Pancreas (tissue), 10 donors: Measurements from ENCODE around the gene DDX43. TPM values are rescaled to one million over a fixed set of nuclear protein-coding genes. Genes with fewer than 3 reads are reported as not detected.

Source experiments
- ATAC-seq, 4 donors: fragments of 200-7000 bp; cut with Tn5 transposase; one replicate each; pipeline versions ENCODE4 v1.8.0 to v1.9.1; 2020; ENCODE audit warnings: mild to moderate bottlenecking in 4 of 4, moderate library complexity in 4 of 4
- DNase-seq, 6 donors: peaks; one replicate each; pipeline ENCODE4 v3.0.0-alpha.2; 2020
- FAIRE-seq: peaks from 2 replicates; lab custom pipeline; 2012; peaks lifted over from hg19 to GRCh38; lab: Jason Lieb, UNC
- H3K27ac ChIP-seq, 4 donors: fragments of 200-600 bp; sonication (generic); 1 replicate in 3 of 4; 2 replicates in 1 of 4; pipeline versions ENCODE4 v1.5.0 to v1.8.0; 2020
- H3K27me3 ChIP-seq, 4 donors: fragments of 200-600 bp; one replicate each; pipeline ENCODE4 v1.8.0; 2021
- H3K36me3 ChIP-seq, 3 donors: fragments of 200-600 bp; sonication (generic) in 1 of 3; one replicate each; pipeline versions ENCODE4 v1.5.0 to v1.8.0; 2020 to 2021
- H3K4me1 ChIP-seq, 3 donors: fragments of 200-600 bp; one replicate each; pipeline ENCODE4 v1.8.0; 2021
- H3K4me3 ChIP-seq, 4 donors: fragments of 200-600 bp; sonication (generic) in 2 of 4; one replicate each; pipeline versions ENCODE4 v1.5.0 to v1.8.0; 2020 to 2021
- H3K9me3 ChIP-seq, 4 donors: fragments of 200-600 bp; one replicate each; pipeline ENCODE4 v1.8.0; 2021
- WGBS, 2 donors: extraction: QIAGEN DNeasy Blood & Tissue Kit; methylation state at CpG; one replicate each; pipeline ENCODE4 v1.1.7; 2013; 5-methylcytosine and 5-hydroxymethylcytosine counted together
- intact Hi-C, 3 donors: fragments of 100-400 bp; cut with DNase I; formaldehyde crosslinking; loops; one replicate each; pipeline versions ENCODE4 v1.11.1 to v1.14.2; 2022
- polyA plus RNA-seq, 2 donors: library from polyadenylated mRNA; stranded (reverse); fragments of 200-250 nt; gene quantifications; one replicate each; pipeline ENCODE4 v1.2.3, GENCODE V29; 2013
- total RNA-seq, 6 donors: library from RNA; stranded (reverse); fragmentation: NEBNext Ultra II Directional in 4 of 6; extraction: Animal tissue kit (Norgen Biotek cat#: 25700) in 4 of 6; gene quantifications; one replicate each; pipeline versions ENCODE4 v1.2.1 to v1.2.4, GENCODE V29; 2021 to 2023
- TF ChIP-seq, protein P1 (sequence below), 4 donors: fragments of 200-600 bp; sonication (generic) in 3 of 4; IDR thresholded peaks; one replicate each; pipeline versions ENCODE4 v1.5.0 to v1.8.0; 2021; ENCODE audit warnings: antibody characterized with exemption in 4 of 4
- donor health status: healthy with polysubstance abuse.
- donor health status: DM: no; HTN: no; CAD: no; lungs with moderate emphysema.
- donor health status: DM: no; HTN: no; CAD: no.
- donor health status: control.
- donor health status: control.
- donor health status: Bipolar disorder and iron deficiency.
- donor health status: DM: yes; HTN: yes; CAD: no.
- donor health status: DM: no; HTN: no; CAD: no.
- donor health status: DM: no; HTN: no; CAD: no.
- donor health status: DM: yes; HTN: yes; CAD: no.

Gene DDX43
- total and polyA plus RNA-seq, 8 donors = 0.28 to 1.6 (median 0.55) TPM; not detected in 1

GRCh38 chr6:73362358-73362757 lies 32.3 kb upstream of the DDX43 start, which contains the start of gene KHDC3L:
TSS of gene KHDC3L (plus strand) at chr6:73362658. CDS start at chr6:73362730, 72 bp downstream.
- H3K4me3 ChIP-seq = no peak within 1 kb of the TSS
- no peaks in the 10 kb centered on the region for H3K4me1 ChIP-seq
- FAIRE-seq (no peak), ATAC-seq (no peak), DNase-seq (no peak)
- TF ChIP-seq, protein P1, sequence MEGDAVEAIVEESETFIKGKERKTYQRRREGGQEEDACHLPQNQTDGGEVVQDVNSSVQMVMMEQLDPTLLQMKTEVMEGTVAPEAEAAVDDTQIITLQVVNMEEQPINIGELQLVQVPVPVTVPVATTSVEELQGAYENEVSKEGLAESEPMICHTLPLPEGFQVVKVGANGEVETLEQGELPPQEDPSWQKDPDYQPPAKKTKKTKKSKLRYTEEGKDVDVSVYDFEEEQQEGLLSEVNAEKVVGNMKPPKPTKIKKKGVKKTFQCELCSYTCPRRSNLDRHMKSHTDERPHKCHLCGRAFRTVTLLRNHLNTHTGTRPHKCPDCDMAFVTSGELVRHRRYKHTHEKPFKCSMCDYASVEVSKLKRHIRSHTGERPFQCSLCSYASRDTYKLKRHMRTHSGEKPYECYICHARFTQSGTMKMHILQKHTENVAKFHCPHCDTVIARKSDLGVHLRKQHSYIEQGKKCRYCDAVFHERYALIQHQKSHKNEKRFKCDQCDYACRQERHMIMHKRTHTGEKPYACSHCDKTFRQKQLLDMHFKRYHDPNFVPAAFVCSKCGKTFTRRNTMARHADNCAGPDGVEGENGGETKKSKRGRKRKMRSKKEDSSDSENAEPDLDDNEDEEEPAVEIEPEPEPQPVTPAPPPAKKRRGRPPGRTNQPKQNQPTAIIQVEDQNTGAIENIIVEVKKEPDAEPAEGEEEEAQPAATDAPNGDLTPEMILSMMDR (IDR thresholded peaks at IDR 0.05) = no peak
- WGBS, 2 donors = 71 to 86% methylated on average over 23 of the region's 23 CpGs
- intact Hi-C loops = no loop called here
- H3K9me3 ChIP-seq = no peaks in the 10 kb centered on the region
- H3K27ac ChIP-seq = no peak within 1 kb of the TSS
- H3K27me3 ChIP-seq = no peaks in the 10 kb centered on the region
- H3K36me3 ChIP-seq = no peaks in the 10 kb centered on the region

GRCh38 chr6:73362869-73363536 lies 31.6 kb upstream of the DDX43 start:
- no peaks in the 10 kb centered on the region for H3K4me1 ChIP-seq
- no peak overlapping the region for H3K4me3 ChIP-seq
- H3K27ac ChIP-seq = no peak overlapping the region
- TF ChIP-seq, protein P1 (IDR thresholded peaks at IDR 0.05) = no peak
- 85% methylated on average over 31 of the region's 31 CpGs for WGBS, 2 donors
- H3K27me3 ChIP-seq = no peaks in the 10 kb centered on the region
- ATAC-seq = no peak
- H3K9me3 ChIP-seq = no peaks in the 10 kb centered on the region
- intact Hi-C loops = no loop called here
- FAIRE-seq = no peak
- H3K36me3 ChIP-seq = no peaks in the 10 kb centered on the region
- peak in 1 of 6 donors; percentile 58 for DNase-seq

DNA sequence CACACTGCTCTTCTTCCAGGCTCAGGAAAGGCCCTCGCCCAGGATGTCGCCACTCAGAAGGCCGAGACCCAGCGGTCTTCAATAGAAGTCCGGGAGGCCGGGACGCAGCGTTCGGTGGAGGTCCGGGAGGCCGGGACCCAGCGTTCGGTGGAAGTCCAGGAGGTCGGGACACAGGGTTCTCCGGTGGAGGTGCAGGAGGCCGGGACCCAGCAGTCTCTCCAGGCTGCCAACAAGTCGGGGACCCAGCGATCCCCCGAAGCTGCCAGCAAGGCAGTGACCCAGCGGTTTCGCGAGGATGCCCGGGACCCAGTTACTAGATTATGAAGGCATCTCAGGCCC lies 31.1 kb upstream of the DDX43 start:
- H3K27me3 ChIP-seq = no peaks in the 10 kb centered on the region
- no peak overlapping the region for H3K27ac ChIP-seq
- ATAC-seq (no peak), DNase-seq (peak in 1 of 6 donors; percentile 67), FAIRE-seq (no peak)
- H3K4me1 ChIP-seq = no peaks in the 10 kb centered on the region
- H3K36me3 ChIP-seq = no peaks in the 10 kb centered on the region
- no peaks in the 10 kb centered on the region for H3K9me3 ChIP-seq
- WGBS, 2 donors = 90 to 92% methylated on average over 23 of the region's 23 CpGs
- TF ChIP-seq, protein P1 (IDR thresholded peaks at IDR 0.05) = no peak
- intact Hi-C loops = no loop called here
- no peak overlapping the region for H3K4me3 ChIP-seq

DNA sequence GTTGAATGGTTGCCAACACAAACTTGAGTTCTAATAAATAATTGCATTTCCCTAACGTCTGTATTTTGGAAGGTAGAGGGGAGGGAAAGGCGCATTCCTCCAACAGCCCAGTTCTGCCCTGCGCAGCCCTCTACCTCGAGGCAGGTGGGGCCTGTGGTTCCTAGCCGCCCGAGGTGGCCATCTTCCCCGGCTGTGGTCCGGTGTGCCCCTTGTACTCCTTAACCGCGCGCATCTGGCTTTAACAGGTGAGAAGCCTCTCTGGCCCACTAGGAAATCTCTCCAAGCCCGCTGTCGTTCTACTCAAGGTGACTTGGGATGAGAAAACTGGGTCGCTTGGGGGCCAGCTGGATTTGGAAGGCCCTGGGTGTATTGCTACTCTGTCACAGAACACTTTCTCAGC lies 30.5 kb upstream of the DDX43 start:
- ATAC-seq = no peak
- Histone ChIP-seq H3K36me3 (no peaks in the 10 kb centered on the region), H3K9me3 (no peaks in the 10 kb centered on the region), H3K27ac (no peak overlapping the region), H3K4me3 (no peak overlapping the region), H3K4me1 (no peaks in the 10 kb centered on the region), H3K27me3 (no peaks in the 10 kb centered on the region)
- no peak for FAIRE-seq
- WGBS, 2 donors = 85 to 89% methylated on average over 14 of the region's 14 CpGs
- DNase-seq = no peak
- intact Hi-C loops = no loop called here
- TF ChIP-seq, protein P1 (IDR thresholded peaks at IDR 0.05) = no peak

DNA sequence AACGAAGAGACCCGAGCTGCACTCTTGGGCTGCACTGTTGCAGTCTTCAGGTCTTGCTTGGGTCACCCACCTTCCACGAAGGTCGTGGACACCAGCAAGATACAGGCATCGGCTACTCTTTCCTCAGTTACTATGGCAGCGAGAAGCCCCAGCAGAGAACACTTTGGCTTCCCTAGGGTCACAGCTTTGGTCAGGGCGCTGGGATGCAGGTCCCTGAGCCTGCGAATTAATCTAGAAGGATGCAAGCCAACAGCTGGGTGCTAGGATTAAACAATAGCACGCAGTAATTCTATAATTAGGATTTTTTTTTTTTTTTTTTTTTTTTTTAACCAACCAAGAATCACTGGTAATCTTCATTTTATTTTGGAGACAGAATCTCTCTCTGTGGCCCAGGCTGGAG lies 30.1 kb upstream of the DDX43 start:
- DNase-seq (no peak), FAIRE-seq (no peak), ATAC-seq (no peak)
- no peak overlapping the region for H3K27ac ChIP-seq
- intact Hi-C loops = no loop called here
- H3K4me1 ChIP-seq = no peaks in the 10 kb centered on the region
- WGBS, 2 donors = 83 to 88% methylated on average over 9 of the region's 9 CpGs
- no peaks in the 10 kb centered on the region for H3K9me3 ChIP-seq
- TF ChIP-seq, protein P1 (IDR thresholded peaks at IDR 0.05) = no peak
- no peaks in the 10 kb centered on the region for H3K36me3 ChIP-seq
- no peaks in the 10 kb centered on the region for H3K27me3 ChIP-seq
- H3K4me3 ChIP-seq = no peak overlapping the region
